Activated CD8-positive, alpha-beta memory T cell treated with anti-CD3 and anti-CD28 coated beads for 48 hours (primary cell): ENCODE measurements around the gene FBXO28.

Experiments used
- DNase-seq, 3 experiments: peaks; one replicate each; pipeline ENCODE4 v3.0.0-alpha.2; 2020; ENCODE audit warnings: low read depth in 2 of 3, low spot score in 2 of 3

Gene FBXO28

DNA sequence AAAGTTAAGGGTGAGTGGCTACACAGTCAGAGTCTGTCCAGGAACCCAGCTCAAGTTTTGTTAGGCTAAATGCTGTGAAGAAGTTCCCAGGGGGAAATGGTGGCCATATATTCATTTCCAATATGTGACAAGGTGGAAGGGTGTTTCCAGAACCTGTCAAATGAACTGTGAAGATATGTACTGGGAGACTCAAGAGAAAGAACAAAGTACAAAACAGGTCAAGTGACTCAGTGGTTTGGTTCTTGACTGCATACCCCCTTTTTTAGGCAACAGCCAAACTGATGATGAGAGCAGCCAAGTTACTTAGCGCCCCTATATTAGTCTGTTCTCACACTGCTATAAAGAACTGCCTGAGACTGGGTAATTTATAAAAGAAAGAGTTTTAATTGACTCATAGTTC is 18.6 kb upstream of the FBXO28 start:
- DNase-seq, result no peak

DNA sequence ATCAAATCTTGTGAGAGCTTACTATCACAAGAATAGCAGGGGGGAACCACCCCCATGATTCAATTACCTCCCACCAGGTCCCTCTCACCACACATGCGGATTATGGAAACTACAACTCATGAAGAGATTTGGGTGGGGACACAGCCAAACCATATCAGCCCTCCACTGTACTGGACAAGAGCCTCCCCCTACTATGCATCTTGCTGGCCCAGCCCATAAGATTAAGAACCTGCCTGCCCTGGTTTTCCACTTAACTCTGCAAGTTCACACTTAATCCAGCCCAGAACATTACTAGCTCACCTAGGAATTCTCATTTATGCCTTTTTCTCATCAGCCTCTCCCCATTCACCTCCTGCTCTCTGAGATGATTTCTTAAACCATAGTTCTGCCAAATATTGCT is 18.0 kb upstream of the FBXO28 start:
- DNase-seq, result no peak

DNA sequence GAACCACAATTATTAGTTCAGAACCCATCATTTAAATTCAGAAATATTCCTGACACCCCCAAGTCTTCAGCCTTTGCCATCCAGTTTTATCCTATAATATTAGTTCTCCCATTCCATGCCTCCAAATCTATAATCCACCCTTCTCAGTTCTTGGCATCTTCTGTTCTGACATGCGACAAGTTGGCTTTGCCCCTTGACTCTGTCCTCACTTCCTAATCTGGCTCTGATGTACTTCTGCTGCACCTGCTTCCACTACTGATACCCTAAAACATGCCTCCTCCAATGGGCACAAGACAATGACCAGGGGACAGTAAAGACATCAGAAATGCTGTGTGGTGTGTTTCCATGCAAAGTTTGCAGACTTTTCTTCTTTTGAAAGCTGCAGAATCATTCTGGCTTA is 17.1 kb upstream of the FBXO28 start:
- no peak for DNase-seq

DNA sequence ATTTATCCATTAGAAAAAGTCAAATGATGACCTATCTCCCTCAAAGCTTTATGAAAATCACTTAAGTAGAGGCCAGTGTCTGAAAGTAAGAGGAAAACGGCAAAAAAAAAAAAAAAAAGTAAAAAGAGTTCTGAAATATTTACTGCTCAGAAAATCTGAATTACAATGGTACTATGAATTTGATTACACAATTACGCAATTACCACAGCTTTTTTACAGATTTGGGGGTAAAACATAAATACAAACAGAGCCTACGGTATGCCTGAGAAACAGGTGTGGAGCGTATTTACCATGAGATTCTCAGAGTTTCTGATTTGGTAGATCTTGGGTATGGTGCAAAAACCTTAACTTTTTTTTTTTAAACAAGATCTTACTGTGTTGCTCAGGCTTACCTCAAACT is 15.9 kb upstream of the FBXO28 start:
- no peak for DNase-seq

- no peak for DNase-seq
Measured at GRCh38 chr1:224106568-224107281, 7.2 kb upstream of the FBXO28 start.

- no peak for DNase-seq
Measured at GRCh38 chr1:224107282-224107625, 6.7 kb upstream of the FBXO28 start.

- no peak for DNase-seq
Measured at GRCh38 chr1:224108991-224109390, 4.9 kb upstream of the FBXO28 start.

- no peak for DNase-seq
Measured at GRCh38 chr1:224109981-224110380, 3.9 kb upstream of the FBXO28 start.

DNA sequence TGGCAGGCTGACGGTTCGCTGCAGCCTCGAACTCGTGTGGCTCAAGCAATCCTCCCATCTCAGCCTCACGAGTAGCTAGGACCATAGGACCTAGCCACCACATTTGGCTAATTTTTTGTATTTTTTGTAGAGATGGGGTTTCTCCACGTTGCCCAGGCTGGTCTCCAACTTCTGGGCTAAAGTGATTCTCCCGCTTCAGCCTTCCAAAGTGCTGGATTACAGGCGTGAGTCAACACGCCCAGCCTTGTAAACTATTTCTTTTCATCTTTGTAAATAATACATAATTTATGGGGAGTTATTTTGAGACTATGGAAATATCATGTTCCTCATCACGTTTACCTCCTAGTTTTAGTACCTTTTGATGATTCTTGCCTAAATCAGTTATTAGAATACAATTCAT is 906 bp upstream of the FBXO28 start:
- no peak for DNase-seq

DNA sequence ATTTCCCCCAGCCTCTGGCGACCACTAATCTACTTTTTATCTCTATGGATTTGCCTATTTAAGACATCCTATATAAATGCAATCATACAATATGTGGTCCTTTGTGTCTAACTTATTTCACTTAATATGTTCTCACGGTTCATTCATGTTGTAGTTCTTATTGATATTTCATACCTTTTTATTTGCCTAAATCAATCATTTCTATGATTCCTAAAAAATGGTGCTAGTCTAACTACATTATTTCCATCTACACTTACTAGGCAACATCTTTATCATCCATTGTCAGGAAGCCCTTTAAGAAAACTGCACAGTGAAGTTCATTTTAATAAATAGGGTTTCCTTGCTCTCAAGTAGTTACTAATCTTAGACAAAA is 380 bp upstream of the FBXO28 start:
- DNase-seq, result no peak

DNA sequence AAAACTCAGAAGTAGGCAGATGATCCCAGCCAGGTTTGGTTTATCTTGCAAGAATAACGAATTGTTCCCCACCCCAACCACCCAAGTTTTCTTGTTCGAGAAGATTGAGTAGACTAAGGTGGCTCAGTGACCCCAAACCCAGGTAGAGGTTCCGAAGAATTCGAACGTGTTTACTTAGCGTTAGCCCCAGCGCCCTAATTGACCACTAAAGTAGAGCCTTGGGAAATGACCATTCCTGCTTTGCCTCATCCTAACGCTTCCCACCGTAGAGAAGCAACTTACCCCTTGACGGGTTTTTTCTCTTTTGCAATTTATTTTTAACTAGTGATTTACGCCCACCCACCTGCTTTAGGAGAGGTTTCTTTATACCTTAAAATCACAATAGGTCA is 870 bp downstream of the FBXO28 start:
- DNase-seq, result no peak

- DNase-seq, result no peak
Measured at GRCh38 chr1:224116131-224116530, 2.2 kb downstream of the FBXO28 start.

- no peak for DNase-seq
Measured at GRCh38 chr1:224118688-224119087, 4.8 kb downstream of the FBXO28 start.

GRCh38 chr1:224123136-224123535 is 9.2 kb downstream of the FBXO28 start:
- DNase-seq, result no peak

GRCh38 chr1:224124220-224124619 is 10.3 kb downstream of the FBXO28 start:
- no peak for DNase-seq

GRCh38 chr1:224127925-224128819 is 14.3 kb downstream of the FBXO28 start:
- no peak for DNase-seq

DNA sequence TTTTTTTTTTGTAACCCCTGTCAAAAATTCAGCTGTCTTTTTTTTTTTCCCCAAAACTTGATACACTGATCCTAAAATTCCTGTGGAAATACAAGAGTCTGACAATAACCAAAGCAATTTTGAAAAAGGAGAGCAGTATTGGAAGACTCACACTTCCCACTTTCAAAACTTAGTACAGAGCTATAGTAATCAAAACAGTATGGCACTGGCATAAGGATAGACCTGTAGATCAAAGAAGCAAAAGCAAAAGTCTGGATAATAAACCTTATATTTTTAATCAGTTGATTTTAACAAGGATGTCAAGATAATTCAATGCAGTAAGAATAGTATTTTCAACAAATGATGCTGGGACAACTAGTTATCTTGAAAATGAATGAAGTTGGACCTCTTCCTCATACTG is 17.3 kb downstream of the FBXO28 start:
- no peak for DNase-seq

DNA sequence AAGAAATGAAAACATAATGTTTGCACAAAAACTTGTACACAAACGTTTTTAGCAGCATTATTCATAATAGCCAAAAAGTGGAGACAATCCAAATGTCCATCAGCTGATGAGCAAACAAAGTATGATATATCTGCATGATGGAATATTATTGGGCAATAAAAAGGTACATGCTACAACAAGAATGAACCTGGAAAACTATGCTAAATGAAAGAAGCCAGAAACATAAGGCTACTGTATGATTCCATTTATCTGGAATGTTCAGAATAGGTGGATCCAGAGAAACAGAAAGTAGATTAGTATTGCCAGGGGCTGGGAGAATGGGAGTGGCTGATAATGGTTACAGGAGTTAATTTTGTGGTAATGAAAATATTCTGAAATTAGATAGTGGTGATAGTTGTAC is 19.0 kb downstream of the FBXO28 start:
- no peak for DNase-seq

DNA sequence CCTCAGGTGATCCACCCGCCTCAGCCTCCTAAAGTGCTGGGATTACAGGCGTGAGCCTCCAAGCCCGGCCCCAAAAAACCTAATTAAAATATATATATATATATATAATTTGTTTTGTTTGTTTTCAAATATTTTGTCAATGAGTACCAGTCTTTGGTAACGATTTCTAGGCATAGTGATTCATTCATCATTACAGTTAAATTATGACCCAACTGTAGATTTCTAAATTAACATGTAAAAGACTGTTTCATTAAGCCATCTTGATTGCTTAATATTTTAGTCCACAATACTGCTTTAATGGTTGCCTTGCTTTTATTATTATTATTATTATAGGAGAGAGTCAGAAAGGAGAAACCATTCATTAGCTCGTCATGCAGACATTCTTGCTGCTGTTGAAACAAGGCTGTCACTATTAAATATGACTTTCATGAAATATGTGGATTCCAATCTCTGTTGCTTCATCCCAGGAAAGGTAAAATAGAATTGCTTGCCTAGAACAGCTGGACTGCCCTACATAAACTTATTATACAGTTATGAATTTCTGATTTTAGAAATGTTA is 19.9 kb downstream of the FBXO28 start:
- no peak for DNase-seq

DNA sequence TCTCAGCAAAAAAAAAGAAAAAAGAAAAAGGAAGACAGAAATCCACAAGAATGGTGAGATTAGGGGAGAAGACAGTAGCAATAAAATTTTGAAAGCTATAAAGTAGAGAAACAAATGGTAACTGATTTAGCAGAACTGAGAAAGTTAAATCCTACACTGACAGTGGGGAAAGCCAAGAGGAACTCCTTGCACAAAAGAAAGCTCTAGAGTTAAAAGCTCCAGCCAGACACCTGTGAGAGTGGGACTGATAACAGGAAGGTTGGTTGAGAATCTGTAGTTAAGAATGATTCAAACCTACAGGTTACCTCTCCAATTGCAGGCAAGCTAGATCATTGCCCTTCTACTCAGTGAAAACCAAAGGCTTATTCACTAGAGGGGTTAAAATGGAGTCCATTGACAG is 23.6 kb downstream of the FBXO28 start:
- DNase-seq, result no peak

- DNase-seq, result no peak
Measured at GRCh38 chr1:224138198-224138597, 24.3 kb downstream of the FBXO28 start.

DNA sequence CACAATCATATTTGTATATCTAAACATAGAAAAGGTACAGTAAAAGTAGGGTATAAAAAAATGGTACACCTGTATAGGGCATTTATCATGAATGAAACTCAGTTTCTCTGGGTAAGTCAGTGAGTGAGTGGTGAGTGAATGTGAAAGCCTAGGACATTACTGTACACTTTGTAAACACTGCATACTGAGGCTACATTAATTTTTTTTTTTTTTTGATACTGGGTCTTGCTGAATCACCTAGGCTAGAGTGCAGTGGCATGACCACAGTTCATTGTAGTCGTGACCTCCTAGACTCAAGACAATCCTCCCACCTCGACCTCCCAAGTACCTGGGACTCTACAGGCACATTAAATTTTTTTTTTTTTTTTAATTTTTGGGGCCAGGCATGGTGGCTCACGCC is 27.8 kb downstream of the FBXO28 start:
- no peak for DNase-seq
